HepG2 (cell line): ENCODE data around the gene UEVLD. TPM values are rescaled to one million over a fixed set of nuclear protein-coding genes. Genes with fewer than 3 reads are reported as not detected.

Experiments
- BRCA1 ChIP-seq: sonication (generic); formaldehyde crosslinking; IDR thresholded peaks from 2 replicates; pipeline ENCODE4 v1.4.0; 2020; ENCODE audit warnings: missing genetic modification reagents
- EHMT2 ChIP-seq: fragments of 200-600 bp; sonication (generic); IDR thresholded peaks from 2 replicates; pipeline ENCODE4 v1.7.0; 2017; ENCODE audit warnings: antibody characterized with exemption, low read depth, low read length, borderline replicate concordance
- HES4 ChIP-seq: sonication (generic); formaldehyde crosslinking; IDR thresholded peaks from 2 replicates; pipeline ENCODE4 v1.9.0; 2021; ENCODE audit warnings: mild to moderate bottlenecking, missing genetic modification reagents, borderline replicate concordance
- HNRNPLL ChIP-seq: fragments of 200-400 bp; formaldehyde crosslinking; IDR thresholded peaks from 2 replicates; pipeline ENCODE4 v1.6.1; 2017; ENCODE audit warnings: mild to moderate bottlenecking, low read depth, low read length; ENCODE audit not compliant: poor library complexity, severe bottlenecking
- KDM2A ChIP-seq: sonication (generic); formaldehyde crosslinking; IDR thresholded peaks from 2 replicates; pipeline ENCODE4 v1.4.0; 2020; ENCODE audit warnings: low read depth, missing genetic modification reagents, borderline replicate concordance
- KLF15 ChIP-seq: sonication (generic); formaldehyde crosslinking; IDR thresholded peaks from 2 replicates; pipeline ENCODE4 v1.8.1; 2023; ENCODE audit warnings: borderline replicate concordance, mild to moderate bottlenecking, inconsistent platforms, missing genetic modification reagents, mixed read lengths
- NFKBIZ ChIP-seq: IDR thresholded peaks from 2 replicates; pipeline ENCODE4 v1.6.1; 2018; ENCODE audit warnings: missing genetic modification reagents, missing compliant biosample characterization
- SOX13 ChIP-seq, 3 experiments: fragments of 450-650 bp in 1 of 3; sonication (generic) in 1 of 3; formaldehyde crosslinking in 1 of 3; IDR thresholded peaks in 2 of 3; conservative IDR thresholded peaks in 1 of 3; 2 replicates each; pipeline versions ENCODE4 v1.5.0 to v1.6.1; 2016 to 2020; ENCODE audit warnings: antibody characterized with exemption in 1 of 3, mild to moderate bottlenecking in 1 of 3, missing compliant biosample characterization in 1 of 3, missing genetic modification reagents in 1 of 3, moderate library complexity in 1 of 3
- TRAFD1 ChIP-seq: sonication (generic); formaldehyde crosslinking; IDR thresholded peaks from 2 replicates; pipeline ENCODE4 v1.5.1; 2020; ENCODE audit warnings: missing genetic modification reagents, mild to moderate bottlenecking, borderline replicate concordance
- ZNF136 ChIP-seq: sonication (generic); formaldehyde crosslinking; IDR thresholded peaks from 2 replicates; pipeline ENCODE4 v1.8.1; 2022; ENCODE audit warnings: low read depth, mild to moderate bottlenecking, moderate library complexity, missing genetic modification reagents
- ZNF343 ChIP-seq: sonication (generic); formaldehyde crosslinking; IDR thresholded peaks from 2 replicates; pipeline ENCODE4 v1.4.0; 2020; ENCODE audit warnings: mild to moderate bottlenecking, missing genetic modification reagents
- ZNF350 ChIP-seq: sonication (generic); formaldehyde crosslinking; IDR thresholded peaks from 2 replicates; pipeline ENCODE4 v1.4.0; 2020; ENCODE audit warnings: mild to moderate bottlenecking, low read depth, missing genetic modification reagents, borderline replicate concordance
- ZNF652 ChIP-seq: IDR thresholded peaks from 2 replicates; pipeline ENCODE4 v1.6.1; 2016; ENCODE audit warnings: low read depth, borderline replicate concordance
- ZSCAN22 ChIP-seq: sonication (generic); formaldehyde crosslinking; IDR thresholded peaks from 2 replicates; pipeline ENCODE4 v1.4.0; 2020; ENCODE audit warnings: mild to moderate bottlenecking, missing genetic modification reagents
- ZSCAN9 ChIP-seq: IDR thresholded peaks from 2 replicates; pipeline ENCODE4 v1.6.1; 2016; ENCODE audit warnings: borderline replicate concordance
- polyA plus RNA-seq, 8 experiments: library from polyadenylated mRNA; depleted of rRNA in 3 of 8; stranded (reverse) in 7 of 8; unstranded in 1 of 8; fragments of >200 nt; fragmentation: Illumina TruSeq in 4 of 8; extraction: Trizol in 4 of 8; gene quantifications; 2 replicates each; pipeline versions ENCODE4 v1.2.1 to v1.2.3, GENCODE V29; 2011 to 2016; ENCODE audit warnings: low read depth in 4 of 8, missing spikeins in 1 of 8, mixed read lengths in 1 of 8; ENCODE audit not compliant: insufficient read depth in 1 of 8
- total RNA-seq, 5 experiments: library from RNA; depleted of rRNA; stranded (reverse); fragments of >200 nt; fragmentation: Illumina TruSeq; extraction: Trizol; gene quantifications; 2 replicates each; pipeline ENCODE4 v1.2.3, GENCODE V29; 2016; ENCODE audit warnings: low read depth in 1 of 5
- TF ChIP-seq, protein P1 (sequence below): sonication (generic); formaldehyde crosslinking; IDR thresholded peaks from 2 replicates; pipeline ENCODE4 v1.5.0; 2020; ENCODE audit warnings: mild to moderate bottlenecking, missing genetic modification reagents, borderline replicate concordance
- TF ChIP-seq, protein P2 (sequence below): sonication (generic); formaldehyde crosslinking; IDR thresholded peaks from 2 replicates; pipeline ENCODE4 v1.8.0; 2022; ENCODE audit warnings: low read depth, missing genetic modification reagents
- TF ChIP-seq, protein P3 (sequence below): sonication (generic); formaldehyde crosslinking; conservative IDR thresholded peaks from 2 replicates; pipeline ENCODE4 v1.4.0; 2020; ENCODE audit warnings: missing genetic modification reagents

UEVLD gene
- total and polyA plus RNA-seq, 2 of the 13 experiments (the other 11 are each of a cell fraction or from before 2014, with no cell fraction given), result 5.7 to 13.7 TPM

DNA sequence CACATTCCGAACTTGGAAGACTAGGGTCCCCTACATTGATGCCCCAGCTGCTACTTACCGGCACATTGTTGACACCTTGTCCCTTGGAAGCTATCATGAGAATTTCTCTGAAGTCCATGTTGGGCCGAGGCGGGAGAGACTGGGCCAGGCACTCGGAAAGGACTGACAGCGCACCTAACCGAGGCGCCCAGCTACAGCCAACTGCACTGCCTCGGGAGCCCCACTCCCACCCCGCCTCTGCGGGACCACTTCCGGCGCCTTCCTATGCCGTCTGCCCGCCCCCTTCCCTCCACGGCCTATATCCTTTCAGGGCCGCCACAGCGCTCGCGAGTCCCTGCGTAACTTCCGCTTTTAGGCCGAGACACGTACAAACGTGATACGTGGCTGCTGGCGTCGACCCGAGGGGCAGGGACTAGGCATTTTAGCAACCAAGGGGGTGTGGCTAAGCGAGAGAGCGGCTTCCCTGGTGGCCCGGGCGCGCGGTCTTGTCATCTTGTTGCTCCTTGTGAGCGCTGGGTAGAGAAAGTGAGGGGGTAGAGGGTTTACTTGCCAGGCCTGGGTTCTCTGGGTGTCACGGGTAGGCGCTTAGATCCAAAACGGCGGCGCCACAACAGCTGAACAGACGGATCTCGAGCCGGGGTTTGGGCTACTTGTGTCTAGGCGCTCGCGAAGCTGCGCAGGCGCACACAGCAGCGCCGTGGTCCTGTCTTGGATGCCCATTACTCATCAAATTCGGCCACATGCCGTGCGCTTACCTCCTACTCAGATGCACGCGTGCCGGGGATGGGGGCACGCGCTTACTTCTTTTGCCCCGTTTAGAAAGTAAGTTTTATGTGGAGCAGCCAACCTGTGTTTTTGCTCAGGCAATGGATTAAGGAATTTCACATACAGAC lies 45.9 kb upstream of the UEVLD start, which contains the start of gene SPTY2D1 (continued):
- TF ChIP-seq SOX13 (IDR thresholded peaks at IDR 0.05) (no peak), SOX13 (CRISPR knock-in tag; conservative IDR thresholded peaks at IDR 0.05 in 1 of 2, IDR thresholded peaks at IDR 0.05 in 1 of 2) (peak in 1 of 2 experiments; percentile 44; a peak in 2 of 4 replicates), ZNF136 (CRISPR knock-in tag) (no peak), KLF15 (CRISPR knock-in tag) (no peak), TRAFD1 (CRISPR knock-in tag) (no peak), ZSCAN22 (CRISPR knock-in tag) (no peak; the same call in 1 of the 2 replicates), HES4 (peak; percentile 29; the same call in 1 of the 2 replicates), NFKBIZ (CRISPR knock-in tag) (no peak), KDM2A (CRISPR knock-in tag) (peak; percentile 83), BRCA1 (CRISPR knock-in tag) (0 out of 2 replicates have a peak, but pooled peaks have one; percentile 9), ZNF343 (CRISPR knock-in tag) (peak; percentile 77), ZSCAN9 (CRISPR knock-in tag) (no peak), ZNF350 (peak; percentile 85; the same call in 1 of the 2 replicates), HNRNPLL (peak; percentile 75), EHMT2 (peak; percentile 21; the same call in 1 of the 2 replicates), ZNF652 (CRISPR knock-in tag) (no peak)
- TF ChIP-seq, protein P1, sequence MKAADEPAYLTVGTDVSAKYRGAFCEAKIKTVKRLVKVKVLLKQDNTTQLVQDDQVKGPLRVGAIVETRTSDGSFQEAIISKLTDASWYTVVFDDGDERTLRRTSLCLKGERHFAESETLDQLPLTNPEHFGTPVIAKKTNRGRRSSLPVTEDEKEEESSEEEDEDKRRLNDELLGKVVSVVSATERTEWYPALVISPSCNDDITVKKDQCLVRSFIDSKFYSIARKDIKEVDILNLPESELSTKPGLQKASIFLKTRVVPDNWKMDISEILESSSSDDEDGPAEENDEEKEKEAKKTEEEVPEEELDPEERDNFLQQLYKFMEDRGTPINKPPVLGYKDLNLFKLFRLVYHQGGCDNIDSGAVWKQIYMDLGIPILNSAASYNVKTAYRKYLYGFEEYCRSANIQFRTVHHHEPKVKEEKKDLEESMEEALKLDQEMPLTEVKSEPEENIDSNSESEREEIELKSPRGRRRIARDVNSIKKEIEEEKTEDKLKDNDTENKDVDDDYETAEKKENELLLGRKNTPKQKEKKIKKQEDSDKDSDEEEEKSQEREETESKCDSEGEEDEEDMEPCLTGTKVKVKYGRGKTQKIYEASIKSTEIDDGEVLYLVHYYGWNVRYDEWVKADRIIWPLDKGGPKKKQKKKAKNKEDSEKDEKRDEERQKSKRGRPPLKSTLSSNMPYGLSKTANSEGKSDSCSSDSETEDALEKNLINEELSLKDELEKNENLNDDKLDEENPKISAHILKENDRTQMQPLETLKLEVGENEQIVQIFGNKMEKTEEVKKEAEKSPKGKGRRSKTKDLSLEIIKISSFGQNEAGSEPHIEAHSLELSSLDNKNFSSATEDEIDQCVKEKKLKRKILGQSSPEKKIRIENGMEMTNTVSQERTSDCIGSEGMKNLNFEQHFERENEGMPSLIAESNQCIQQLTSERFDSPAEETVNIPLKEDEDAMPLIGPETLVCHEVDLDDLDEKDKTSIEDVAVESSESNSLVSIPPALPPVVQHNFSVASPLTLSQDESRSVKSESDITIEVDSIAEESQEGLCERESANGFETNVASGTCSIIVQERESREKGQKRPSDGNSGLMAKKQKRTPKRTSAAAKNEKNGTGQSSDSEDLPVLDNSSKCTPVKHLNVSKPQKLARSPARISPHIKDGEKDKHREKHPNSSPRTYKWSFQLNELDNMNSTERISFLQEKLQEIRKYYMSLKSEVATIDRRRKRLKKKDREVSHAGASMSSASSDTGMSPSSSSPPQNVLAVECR (CRISPR knock-in tag), result peak; percentile 95
- TF ChIP-seq, protein P2, sequence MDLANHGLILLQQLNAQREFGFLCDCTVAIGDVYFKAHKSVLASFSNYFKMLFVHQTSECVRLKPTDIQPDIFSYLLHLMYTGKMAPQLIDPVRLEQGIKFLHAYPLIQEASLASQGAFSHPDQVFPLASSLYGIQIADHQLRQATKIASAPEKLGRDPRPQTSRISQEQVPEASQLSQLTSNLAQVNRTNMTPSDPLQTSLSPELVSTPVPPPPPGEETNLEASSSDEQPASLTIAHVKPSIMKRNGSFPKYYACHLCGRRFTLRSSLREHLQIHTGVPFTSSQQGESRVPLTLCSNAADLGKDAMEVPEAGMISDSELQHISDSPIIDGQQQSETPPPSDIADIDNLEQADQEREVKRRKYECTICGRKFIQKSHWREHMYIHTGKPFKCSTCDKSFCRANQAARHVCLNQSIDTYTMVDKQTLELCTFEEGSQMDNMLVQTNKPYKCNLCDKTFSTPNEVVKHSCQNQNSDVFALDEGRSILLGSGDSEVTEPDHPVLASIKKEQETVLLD (CRISPR knock-in tag), result peak; percentile 62; the same call in 1 of the 2 replicates
- TF ChIP-seq, protein P3, sequence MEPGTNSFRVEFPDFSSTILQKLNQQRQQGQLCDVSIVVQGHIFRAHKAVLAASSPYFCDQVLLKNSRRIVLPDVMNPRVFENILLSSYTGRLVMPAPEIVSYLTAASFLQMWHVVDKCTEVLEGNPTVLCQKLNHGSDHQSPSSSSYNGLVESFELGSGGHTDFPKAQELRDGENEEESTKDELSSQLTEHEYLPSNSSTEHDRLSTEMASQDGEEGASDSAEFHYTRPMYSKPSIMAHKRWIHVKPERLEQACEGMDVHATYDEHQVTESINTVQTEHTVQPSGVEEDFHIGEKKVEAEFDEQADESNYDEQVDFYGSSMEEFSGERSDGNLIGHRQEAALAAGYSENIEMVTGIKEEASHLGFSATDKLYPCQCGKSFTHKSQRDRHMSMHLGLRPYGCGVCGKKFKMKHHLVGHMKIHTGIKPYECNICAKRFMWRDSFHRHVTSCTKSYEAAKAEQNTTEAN, result no peak
